ENCODE data around the gene FTO. TPM values are rescaled to one million over a fixed set of nuclear protein-coding genes. Genes with fewer than 3 reads are reported as not detected.
A peak's percentile ranks its signal among the peaks of the same experiment; 100 is the strongest.

FTO gene
- total RNA-seq, 4 donors from 2014 or later: 29.0 to 64.1 (median 48.1) TPM

DNA sequence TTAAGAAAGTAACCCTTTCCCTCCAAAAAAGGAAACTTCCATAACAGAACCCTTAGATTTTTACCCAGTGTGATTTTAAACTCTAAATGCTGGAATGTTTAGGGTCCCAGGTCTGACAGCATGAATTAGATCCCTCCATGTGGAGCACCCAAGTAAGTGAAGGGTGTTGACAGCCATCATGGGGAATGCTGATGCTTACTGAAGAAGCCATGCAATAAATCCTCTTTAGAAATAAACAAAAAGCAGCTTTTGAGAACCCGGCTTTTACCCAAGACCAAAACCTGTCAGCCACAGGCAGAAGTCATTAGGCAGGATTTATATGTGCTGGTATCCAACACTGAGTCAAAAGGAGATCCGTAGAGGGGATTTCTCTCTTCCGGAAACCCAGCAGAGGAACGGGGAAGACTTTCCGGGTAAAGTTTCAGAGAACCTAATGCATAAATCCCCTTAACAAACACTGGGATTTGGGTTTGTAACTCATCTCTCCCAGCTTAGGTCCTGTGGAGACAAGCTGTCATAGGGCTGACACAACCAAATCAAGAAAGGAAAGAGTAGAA lies 295.1 kb downstream of the FTO start:
- H3K4me1 ChIP-seq: peaks cover 0 to 41% (median 4%) of the 10 kb centered on the region in 3 donors
- no peaks in the 10 kb centered on the region for H3K27me3 ChIP-seq
- peak overlapping the region in 2 of 4 donors; percentile 25 to 63 for H3K27ac ChIP-seq
- no peak overlapping the region for H3K4me3 ChIP-seq
- no peak for TF ChIP-seq POLR2A (IDR thresholded peaks at IDR 0.05)
- TF ChIP-seq, protein P1, sequence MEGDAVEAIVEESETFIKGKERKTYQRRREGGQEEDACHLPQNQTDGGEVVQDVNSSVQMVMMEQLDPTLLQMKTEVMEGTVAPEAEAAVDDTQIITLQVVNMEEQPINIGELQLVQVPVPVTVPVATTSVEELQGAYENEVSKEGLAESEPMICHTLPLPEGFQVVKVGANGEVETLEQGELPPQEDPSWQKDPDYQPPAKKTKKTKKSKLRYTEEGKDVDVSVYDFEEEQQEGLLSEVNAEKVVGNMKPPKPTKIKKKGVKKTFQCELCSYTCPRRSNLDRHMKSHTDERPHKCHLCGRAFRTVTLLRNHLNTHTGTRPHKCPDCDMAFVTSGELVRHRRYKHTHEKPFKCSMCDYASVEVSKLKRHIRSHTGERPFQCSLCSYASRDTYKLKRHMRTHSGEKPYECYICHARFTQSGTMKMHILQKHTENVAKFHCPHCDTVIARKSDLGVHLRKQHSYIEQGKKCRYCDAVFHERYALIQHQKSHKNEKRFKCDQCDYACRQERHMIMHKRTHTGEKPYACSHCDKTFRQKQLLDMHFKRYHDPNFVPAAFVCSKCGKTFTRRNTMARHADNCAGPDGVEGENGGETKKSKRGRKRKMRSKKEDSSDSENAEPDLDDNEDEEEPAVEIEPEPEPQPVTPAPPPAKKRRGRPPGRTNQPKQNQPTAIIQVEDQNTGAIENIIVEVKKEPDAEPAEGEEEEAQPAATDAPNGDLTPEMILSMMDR (IDR thresholded peaks at IDR 0.05): no peak
- WGBS, 2 donors: 53 to 80% methylated on average over 5 of the region's 5 CpGs
- H3K36me3 ChIP-seq: no peaks in the 10 kb centered on the region
- H3K9me3 ChIP-seq: no peaks in the 10 kb centered on the region
- DNase-seq: no peak
- intact Hi-C loops (cut with DNase I): no loop called here

DNA sequence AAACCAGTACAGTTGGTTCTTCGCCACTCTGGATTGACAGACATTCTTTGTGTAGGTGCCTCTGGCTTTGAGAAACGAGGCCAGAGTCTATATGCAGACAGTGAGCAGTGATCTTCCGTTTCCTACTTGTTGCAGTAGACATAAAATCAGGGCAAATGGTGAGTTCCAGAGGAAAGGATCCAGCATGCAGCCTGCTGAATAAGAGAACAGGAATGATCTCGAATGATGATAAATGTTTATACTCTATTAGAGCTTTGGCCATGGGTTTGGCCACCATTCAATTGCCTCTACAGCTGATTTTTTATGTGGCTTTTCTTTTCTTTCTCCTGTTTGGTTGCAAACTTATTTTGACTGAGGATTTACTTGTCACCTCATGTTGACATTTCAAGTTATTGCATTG lies 295.9 kb downstream of the FTO start:
- no peaks in the 10 kb centered on the region for H3K27me3 ChIP-seq
- intact Hi-C loops (cut with DNase I): no loop called here
- 40 to 74% methylated on average over 4 of the region's 4 CpGs for WGBS, 2 donors
- no peaks in the 10 kb centered on the region for H3K36me3 ChIP-seq
- DNase-seq: no peak
- H3K9me3 ChIP-seq: no peaks in the 10 kb centered on the region
- peak overlapping the region in 2 of 4 donors; percentile 25 to 63 for H3K27ac ChIP-seq
- no peak for TF ChIP-seq POLR2A (IDR thresholded peaks at IDR 0.05)
- TF ChIP-seq, protein P1 (IDR thresholded peaks at IDR 0.05): no peak
- H3K4me1 ChIP-seq: peaks cover 0 to 41% (median 4%) of the 10 kb centered on the region in 3 donors
- no peak overlapping the region for H3K4me3 ChIP-seq

DNA sequence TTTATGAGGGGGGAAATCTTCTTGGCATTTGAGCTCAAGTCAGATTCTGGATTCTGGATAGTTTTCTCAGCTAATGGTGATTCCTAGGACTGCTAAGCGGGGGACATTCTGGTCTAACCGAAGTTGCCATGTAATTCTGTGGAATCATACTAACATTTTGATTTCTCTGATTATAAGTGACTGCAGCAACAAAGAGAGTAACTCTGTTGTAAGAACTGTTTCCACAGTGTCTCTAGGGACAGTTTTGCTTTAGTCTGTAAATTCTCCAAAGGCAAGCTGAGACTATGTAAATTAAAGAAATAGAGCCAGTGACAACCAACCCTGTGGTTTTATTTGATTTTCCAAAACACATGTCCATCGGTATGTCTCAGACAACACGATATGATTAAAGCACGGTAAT lies 296.4 kb downstream of the FTO start:
- Histone ChIP-seq H3K27me3 (no peaks in the 10 kb centered on the region), H3K27ac (no peak overlapping the region), H3K9me3 (no peaks in the 10 kb centered on the region), H3K36me3 (no peaks in the 10 kb centered on the region), H3K4me3 (no peak overlapping the region), H3K4me1 (peaks cover 0 to 38% (median 4%) of the 10 kb centered on the region in 3 donors)
- TF ChIP-seq, protein P1 (IDR thresholded peaks at IDR 0.05): no peak
- TF ChIP-seq POLR2A (IDR thresholded peaks at IDR 0.05): no peak
- intact Hi-C loops (cut with DNase I): no loop called here
- 79 to 92% methylated on average over 5 of the region's 5 CpGs for WGBS, 2 donors
- no peak for DNase-seq

DNA sequence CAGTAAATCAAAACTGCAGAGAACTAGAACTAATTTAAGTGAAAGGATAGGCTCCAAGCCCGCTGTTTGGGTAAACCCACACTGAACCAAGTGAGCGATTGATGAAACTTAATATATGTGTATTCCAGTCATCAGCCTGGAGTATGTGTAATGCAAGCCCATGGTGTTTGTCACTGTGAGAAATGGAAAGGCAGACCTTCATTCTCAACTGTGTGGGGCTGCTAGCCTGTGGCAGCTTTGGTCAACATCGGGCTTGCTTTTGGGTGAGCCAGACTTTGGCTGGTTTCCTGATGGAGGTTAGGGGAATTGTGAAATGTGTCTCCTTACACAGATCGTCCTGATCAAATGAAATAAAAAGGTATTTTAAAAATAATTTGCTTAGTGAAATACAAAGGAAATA lies 302.7 kb downstream of the FTO start:
- Histone ChIP-seq H3K4me1 (no peaks in the 10 kb centered on the region), H3K27ac (no peak overlapping the region), H3K36me3 (peaks cover 0 to 7% (median 0%) of the 10 kb centered on the region in 3 donors), H3K27me3 (no peaks in the 10 kb centered on the region), H3K9me3 (no peaks in the 10 kb centered on the region), H3K4me3 (no peak overlapping the region)
- no peak for DNase-seq
- 86 to 87% methylated on average over 4 of the region's 4 CpGs for WGBS, 2 donors
- intact Hi-C loops (cut with DNase I): no loop called here
- TF ChIP-seq, protein P1 (IDR thresholded peaks at IDR 0.05): no peak
- no peak for TF ChIP-seq POLR2A (IDR thresholded peaks at IDR 0.05)

DNA sequence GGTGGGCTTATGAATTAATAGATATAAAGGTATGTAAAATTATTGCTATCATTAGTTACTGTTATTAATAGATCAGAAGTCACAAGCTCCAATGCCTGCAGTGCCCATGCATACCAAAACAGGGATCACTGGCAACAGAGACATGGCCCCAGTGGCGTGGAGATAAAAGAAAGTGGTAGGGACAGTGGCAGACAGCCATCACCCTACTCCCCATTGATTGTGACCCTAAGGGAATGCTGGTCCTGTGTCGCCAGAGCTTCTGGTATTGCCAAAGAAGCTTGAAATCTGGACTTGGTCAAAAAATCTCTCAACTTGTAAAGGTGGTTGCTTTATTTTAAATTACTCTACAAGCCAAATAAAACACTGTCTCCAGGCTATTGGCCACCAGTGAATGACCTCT lies 303.5 kb downstream of the FTO start:
- intact Hi-C loops (cut with DNase I): no loop called here
- H3K36me3 ChIP-seq: peaks cover 0 to 7% (median 0%) of the 10 kb centered on the region in 3 donors
- TF ChIP-seq, protein P1 (IDR thresholded peaks at IDR 0.05): no peak
- TF ChIP-seq POLR2A (IDR thresholded peaks at IDR 0.05): no peak
- no peak overlapping the region for H3K27ac ChIP-seq
- no peaks in the 10 kb centered on the region for H3K4me1 ChIP-seq
- no peaks in the 10 kb centered on the region for H3K27me3 ChIP-seq
- DNase-seq: no peak
- H3K4me3 ChIP-seq: no peak overlapping the region
- H3K9me3 ChIP-seq: no peaks in the 10 kb centered on the region
- 95 to 96% methylated on average over 2 of the region's 2 CpGs for WGBS, 2 donors

Measured in esophagus squamous epithelium (tissue), 5 donors.